A549 (cell line): ENCODE measurements around the gene NDFIP1. TPM values are rescaled to one million over a fixed set of nuclear protein-coding genes. Genes with fewer than 3 reads are reported as not detected.

Source experiments
- ATAC-seq, 2 experiments: fragments of 200-7000 bp in 1 of 2; fragments of >200 bp in 1 of 2; cut with Nextera tagmentation in 1 of 2; cut with Tn5 transposase in 1 of 2; 3 replicates each; pipeline versions ENCODE4 v1.8.0 to v1.9.1; 2018 to 2020; ENCODE audit warnings: mild to moderate bottlenecking in 1 of 2, moderate library complexity in 1 of 2
- CTCF ChIA-PET: fragments of 300-600 bp; sonication (Branson Sonifier 250); formaldehyde crosslinking; extraction: SDS; loops from one replicate; lab custom pipeline; 2021; ENCODE audit warnings: antibody characterized with exemption, inconsistent platforms; lab: Yijun Ruan, JAX
- POLR2A ChIA-PET: fragments of 350-600 bp; formaldehyde crosslinking; extraction: SDS; loops from one replicate; lab custom pipeline; 2021; ENCODE audit warnings: antibody characterized with exemption, inconsistent platforms; lab: Yijun Ruan, JAX
- DNase-seq, 2 experiments: peaks; one replicate each; pipeline versions ENCODE4 v3.0.0 to v3.0.0-alpha.2; 2011 to 2016; ENCODE audit warnings: low read depth in 1 of 2, low spot score in 1 of 2
- FAIRE-seq: peaks from 2 replicates; lab custom pipeline; 2011; peaks lifted over from hg19 to GRCh38; lab: Jason Lieb, UNC
- H3K27ac ChIP-seq, 2 experiments: fragments of >200 bp; sonication (Bioruptor Twin); formaldehyde crosslinking; 3 replicates each; pipeline ENCODE4 v1.5.1; 2016 to 2017
- H3K4me1 ChIP-seq: fragments of >200 bp; sonication (Bioruptor Twin); formaldehyde crosslinking; 3 replicates; pipeline ENCODE4 v1.6.1; 2016
- H3K4me2 ChIP-seq: fragments of >200 bp; sonication (Bioruptor Twin); formaldehyde crosslinking; 3 replicates; pipeline ENCODE4 v1.6.1; 2016
- H3K4me3 ChIP-seq: fragments of >200 bp; sonication (Bioruptor Twin); formaldehyde crosslinking; 3 replicates; pipeline ENCODE4 v1.5.1; 2016
- H3K9me3 ChIP-seq: fragments of >200 bp; sonication (Bioruptor Twin); formaldehyde crosslinking; 3 replicates; pipeline ENCODE4 v1.6.1; 2016
- BCL3 ChIP-seq: fragments of >200 bp; sonication (Bioruptor Twin); formaldehyde crosslinking; IDR thresholded peaks from 3 replicates; pipeline ENCODE4 v1.6.1; 2016
- CHD2 ChIP-seq: fragments of 150-350 bp; IDR thresholded peaks from 2 replicates; pipeline ENCODE4 v1.6.1; 2014; ENCODE audit warnings: low read length; ENCODE audit not compliant: partially characterized antibody
- CTCF ChIP-seq: fragments of >200 bp; sonication (Bioruptor Twin); formaldehyde crosslinking; IDR thresholded peaks from 3 replicates; pipeline ENCODE4 v1.5.1; 2016
- E2F6 ChIP-seq: IDR thresholded peaks from 2 replicates; pipeline ENCODE4 v1.6.1; 2012; ENCODE audit warnings: low read depth, borderline replicate concordance
- FOSB ChIP-seq: fragments of 250-450 bp; sonication (Bioruptor Pico); IDR thresholded peaks from 2 replicates; pipeline ENCODE4 v1.5.0; 2020; ENCODE audit warnings: mild to moderate bottlenecking, moderate library complexity
- GATA3 ChIP-seq: IDR thresholded peaks from 2 replicates; pipeline ENCODE4 v1.6.1; 2012; ENCODE audit warnings: borderline replicate concordance
- HDAC2 ChIP-seq: fragments of 200-600 bp; sonication (generic); IDR thresholded peaks from 2 replicates; pipeline ENCODE4 v1.6.1; 2016
- HES2 ChIP-seq: fragments of >200 bp; sonication (Bioruptor Twin); formaldehyde crosslinking; IDR thresholded peaks from 2 replicates; pipeline ENCODE4 v1.6.1; 2016
- HEYL ChIP-seq: fragments of 250-450 bp; sonication (Bioruptor Pico); IDR thresholded peaks from 2 replicates; pipeline ENCODE4 v1.8.0; 2021; ENCODE audit warnings: mild to moderate bottlenecking, moderate library complexity
- HOXA7 ChIP-seq: fragments of 250-450 bp; sonication (Bioruptor Pico); IDR thresholded peaks from 2 replicates; pipeline ENCODE4 v1.5.0; 2020; ENCODE audit warnings: mild to moderate bottlenecking, moderate library complexity
- HOXB5 ChIP-seq: fragments of 250-450 bp; sonication (Bioruptor Pico); IDR thresholded peaks from 2 replicates; pipeline ENCODE4 v1.5.0; 2020; ENCODE audit warnings: mild to moderate bottlenecking, moderate library complexity
- JUNB ChIP-seq: fragments of >200 bp; sonication (Bioruptor Twin); formaldehyde crosslinking; IDR thresholded peaks from 2 replicates; pipeline ENCODE4 v1.6.1; 2016
- MAX ChIP-seq: IDR thresholded peaks from 2 replicates; pipeline ENCODE4 v1.6.1; 2012
- MYC ChIP-seq: IDR thresholded peaks from 2 replicates; pipeline ENCODE4 v1.6.1; 2012; ENCODE audit warnings: mild to moderate bottlenecking, inconsistent platforms, low read length, improper control_type of control experiment, borderline replicate concordance
- NPAS2 ChIP-seq: fragments of 250-450 bp; sonication (Bioruptor Pico); IDR thresholded peaks from 2 replicates; pipeline ENCODE4 v1.8.0; 2022; ENCODE audit warnings: mild to moderate bottlenecking, moderate library complexity, borderline replicate concordance
- NR3C1 ChIP-seq: fragments of >200 bp; sonication (Bioruptor Twin); formaldehyde crosslinking; IDR thresholded peaks from 3 replicates; pipeline ENCODE4 v1.6.1; 2017
- PHF8 ChIP-seq: fragments of 200-600 bp; sonication (generic); IDR thresholded peaks from 2 replicates; pipeline ENCODE4 v1.6.1; 2016; ENCODE audit warnings: low read depth, mild to moderate bottlenecking, antibody characterized with exemption, moderate library complexity, borderline replicate concordance
- POLR2AphosphoS2 ChIP-seq: conservative IDR thresholded peaks from 2 replicates; pipeline ENCODE4 v1.6.1; 2012; ENCODE audit warnings: low read length, improper control_type of control experiment, inconsistent platforms
- RAD21 ChIP-seq, 2 experiments: fragments of >200 bp in 1 of 2; sonication (Bioruptor Twin) in 1 of 2; formaldehyde crosslinking in 1 of 2; IDR thresholded peaks in 1 of 2; conservative IDR thresholded peaks in 1 of 2; 2 replicates in 1 of 2; 3 replicates in 1 of 2; pipeline ENCODE4 v1.6.1; 2012 to 2018; ENCODE audit warnings: inconsistent platforms in 1 of 2
- RCOR1 ChIP-seq: fragments of 150-350 bp; IDR thresholded peaks from 2 replicates; pipeline ENCODE4 v1.6.1; 2014; ENCODE audit warnings: antibody characterized with exemption, low read length, low read depth
- USF2 ChIP-seq: fragments of 450-650 bp; IDR thresholded peaks from 2 replicates; pipeline ENCODE4 v1.6.1; 2014; ENCODE audit warnings: antibody characterized with exemption
- ZC3H11A ChIP-seq: fragments of 450-650 bp; IDR thresholded peaks from 2 replicates; pipeline ENCODE4 v1.6.1; 2014; ENCODE audit warnings: antibody characterized with exemption, mild to moderate bottlenecking
- ZFP36 ChIP-seq: fragments of 450-650 bp; IDR thresholded peaks from 2 replicates; pipeline ENCODE4 v1.6.1; 2014; ENCODE audit warnings: borderline replicate concordance; ENCODE audit not compliant: partially characterized antibody
- ZNF302 ChIP-seq: fragments of 250-450 bp; sonication (Bioruptor Pico); IDR thresholded peaks from 2 replicates; pipeline ENCODE4 v1.9.0; 2021; ENCODE audit warnings: inconsistent platforms, mild to moderate bottlenecking, moderate library complexity
- ZSCAN20 ChIP-seq: fragments of 250-450 bp; sonication (Bioruptor Pico); IDR thresholded peaks from 2 replicates; pipeline ENCODE4 v1.8.0; 2022; ENCODE audit warnings: mild to moderate bottlenecking, moderate library complexity
- WGBS: methylation state at CpG from one replicate; pipeline ENCODE4 v1.1.6; 2017; ENCODE audit errors: missing lambda C conversion rate; 5-methylcytosine and 5-hydroxymethylcytosine counted together
- polyA plus RNA-seq, 4 experiments: library from polyadenylated mRNA; depleted of rRNA in 3 of 4; stranded (reverse); fragments of >200 nt; fragmentation: RNase III in 1 of 4; extraction: RNeasy Plus Mini Kit Qiagen cat#74134 plus additional on column Dnase treatment in 1 of 4; gene quantifications; 2 replicates in 3 of 4; 3 replicates in 1 of 4; pipeline ENCODE4 v1.2.3, GENCODE V29; 2011 to 2017

The NDFIP1 gene
- polyA plus RNA-seq, 2 of the 4 experiments (the other 2 are of a cell fraction), result 42.4 to 58.0 TPM

GRCh38 chr5:142132916-142133315, 24.3 kb downstream of the NDFIP1 start:
- ATAC-seq (no peak), FAIRE-seq (no peak), DNase-seq (no peak)
- no peak for TF ChIP-seq E2F6
- TF ChIP-seq ZC3H11A, result no peak
- no peak for TF ChIP-seq ZNF302
- no peak for TF ChIP-seq MYC
- TF ChIP-seq HEYL (CRISPR knock-in tag), result no peak
- TF ChIP-seq MAX, result no peak
- no peak for TF ChIP-seq GATA3
- TF ChIP-seq HDAC2, result no peak
- TF ChIP-seq JUNB, result no peak
- TF ChIP-seq CTCF, result no peak
- no peak overlapping the region for H3K27ac ChIP-seq
- ChIA-PET CTCF (interaction anchor here (1.9 to 2.3 kb wide), 3 partner anchors 10 to 118 kb away, joined by 7 to 9 read pairs (median 8); no protein-coding TSS in a partner anchor), POLR2A (no interaction called here)
- 0 out of 3 replicates have a peak, but pooled peaks cover 6% of the 10 kb centered on the region for H3K4me1 ChIP-seq
- no peaks in the 10 kb centered on the region for H3K9me3 ChIP-seq
- 97% methylated on average over 3 of the region's 3 CpGs for WGBS
- H3K4me3 ChIP-seq, result no peak overlapping the region
- no peak overlapping the region for H3K4me2 ChIP-seq

- no peak for TF ChIP-seq FOSB
- no peak for TF ChIP-seq RCOR1
- no peak for TF ChIP-seq CHD2
- TF ChIP-seq CTCF, result no peak
- no peak for TF ChIP-seq BCL3
- TF ChIP-seq NR3C1, result no peak
- no peak for TF ChIP-seq NPAS2 (CRISPR knock-in tag)
- no peak for TF ChIP-seq ZSCAN20 (CRISPR knock-in tag)
- no peak for TF ChIP-seq RAD21 (conservative IDR thresholded peaks at IDR 0.05 in 1 of 2, IDR thresholded peaks at IDR 0.05 in 1 of 2)
- TF ChIP-seq HOXA7 (CRISPR knock-in tag), result no peak
- TF ChIP-seq POLR2AphosphoS2, result no peak
- no peak for TF ChIP-seq JUNB
- TF ChIP-seq ZC3H11A, result no peak
- no peak for TF ChIP-seq ZFP36
- TF ChIP-seq PHF8, result no peak
- TF ChIP-seq HES2, result no peak
- no peak for TF ChIP-seq USF2
- no peak for TF ChIP-seq HOXB5 (CRISPR knock-in tag)
- POLR2A ChIA-PET, result no interaction called here
- ATAC-seq, result no peak; a peak in 1 of 6 replicates
- H3K4me2 ChIP-seq, result no peak overlapping the region
- WGBS, result 94% methylated on average over 3 of the region's 3 CpGs
- H3K9me3 ChIP-seq, result no peaks in the 10 kb centered on the region
- 0 out of 3 replicates have a peak, but pooled peaks cover 3% of the 10 kb centered on the region for H3K4me1 ChIP-seq
- FAIRE-seq, result no peak
- CTCF ChIA-PET, result interaction anchor here (1.0 to 2.3 kb wide), 6 partner anchors 10 to 565 kb away, joined by 3 to 9 read pairs (median 6); no protein-coding TSS in a partner anchor
- DNase-seq, result no peak
- no peak overlapping the region for H3K4me3 ChIP-seq
- no peak overlapping the region for H3K27ac ChIP-seq
Measured at GRCh38 chr5:142133330-142134206, 25.0 kb downstream of the NDFIP1 start.
